DMS 273 treated with DMSO at 0.1 percent for 48 hours (cell line): ENCODE measurements around the gene MTM1.

ENCODE experiments used
- DNase-seq: peaks from one replicate; lab custom pipeline; 2025; lab: John Stamatoyannopoulos, UW

The MTM1 gene

GRCh38 chrX:150719621-150720020 is 151.2 kb downstream of the MTM1 start:
- DNase-seq: no peak
